HEK293 (cell line): Measurements from ENCODE around the gene FBL.

Source experiments
- CTCF ChIA-PET: fragments of 350-600 bp; formaldehyde crosslinking; extraction: SDS; loops from one replicate; lab custom pipeline; 2021; ENCODE audit warnings: antibody characterized with exemption; lab: Yijun Ruan, JAX
- POLR2A ChIA-PET: fragments of 300-600 bp; formaldehyde crosslinking; extraction: SDS; loops from one replicate; lab custom pipeline; 2020; ENCODE audit warnings: antibody characterized with exemption, inconsistent platforms; lab: Yijun Ruan, JAX
- H3K27ac ChIP-seq: fragments of 200-500 bp; sonication (Bioruptor generic); 2 replicates; pipeline ENCODE4 v1.5.1; 2014; ENCODE audit warnings: low read depth, low read length, control low read depth, inconsistent platforms; ENCODE audit errors: extremely low read depth
- H3K36me3 ChIP-seq, 2 experiments: fragments of 200-500 bp in 1 of 2; sonication (Bioruptor generic) in 1 of 2; 1 replicate in 1 of 2; 2 replicates in 1 of 2; pipeline ENCODE4 v1.5.1; 2014 to 2017; ENCODE audit warnings: inconsistent platforms in 2 of 2, low read length in 2 of 2; ENCODE audit not compliant: control insufficient read depth in 2 of 2, insufficient read depth in 1 of 2
- H3K4me1 ChIP-seq: fragments of 200-500 bp; sonication (Bioruptor generic); 2 replicates; pipeline ENCODE4 v1.5.1; 2014; ENCODE audit warnings: mild to moderate bottlenecking, low read length, inconsistent platforms; ENCODE audit not compliant: control insufficient read depth, insufficient read depth
- H3K4me3 ChIP-seq: 2 replicates; pipeline ENCODE4 v1.5.1; 2011; ENCODE audit warnings: low read depth, mild to moderate bottlenecking, control low read depth, low read length, moderate library complexity
- H3K9me3 ChIP-seq: fragments of 200-500 bp; sonication (Bioruptor generic); 2 replicates; pipeline ENCODE4 v1.5.1; 2014; ENCODE audit warnings: low read depth, low read length, inconsistent platforms; ENCODE audit not compliant: control insufficient read depth, insufficient read depth
- IKZF3 ChIP-seq: fragments of 450-650 bp; IDR thresholded peaks from 2 replicates; pipeline ENCODE4 v1.5.0; 2018; ENCODE audit warnings: missing biosample characterization, mild to moderate bottlenecking, missing genetic modification characterization, moderate library complexity
- KLF1 ChIP-seq: fragments of 450-650 bp; formaldehyde crosslinking; IDR thresholded peaks from 2 replicates; pipeline ENCODE4 v1.5.1; 2016; ENCODE audit warnings: missing biosample characterization, missing genetic modification characterization
- MYNN ChIP-seq: fragments of 450-650 bp; formaldehyde crosslinking; IDR thresholded peaks from 2 replicates; pipeline ENCODE4 v1.5.1; 2016; ENCODE audit warnings: missing biosample characterization, missing genetic modification characterization, borderline replicate concordance
- OVOL3 ChIP-seq: fragments of 450-650 bp; formaldehyde crosslinking; IDR thresholded peaks from 2 replicates; pipeline ENCODE4 v1.5.1; 2016; ENCODE audit warnings: missing biosample characterization, missing genetic modification characterization
- REPIN1 ChIP-seq: fragments of 450-650 bp; formaldehyde crosslinking; IDR thresholded peaks from 2 replicates; pipeline ENCODE4 v1.5.1; 2017; ENCODE audit warnings: missing biosample characterization, missing genetic modification characterization, low read depth
- SALL2 ChIP-seq: fragments of 450-650 bp; formaldehyde crosslinking; IDR thresholded peaks from 2 replicates; pipeline ENCODE4 v1.5.0; 2017; ENCODE audit warnings: missing biosample characterization, mild to moderate bottlenecking, missing genetic modification characterization, borderline replicate concordance
- SP3 ChIP-seq: fragments of 450-650 bp; formaldehyde crosslinking; IDR thresholded peaks from 2 replicates; pipeline ENCODE4 v1.5.1; 2016; ENCODE audit warnings: missing biosample characterization, missing genetic modification characterization
- ZBTB20 ChIP-seq: fragments of 450-650 bp; formaldehyde crosslinking; IDR thresholded peaks from 2 replicates; pipeline ENCODE4 v1.5.1; 2016; ENCODE audit warnings: missing biosample characterization, missing genetic modification characterization
- ZFP3 ChIP-seq: fragments of 450-650 bp; formaldehyde crosslinking; IDR thresholded peaks from 2 replicates; pipeline ENCODE4 v1.5.1; 2016; ENCODE audit warnings: low read depth, missing biosample characterization, missing genetic modification characterization
- ZNF133 ChIP-seq: fragments of 450-650 bp; formaldehyde crosslinking; IDR thresholded peaks from 2 replicates; pipeline ENCODE4 v1.5.1; 2016; ENCODE audit warnings: missing biosample characterization, missing genetic modification characterization
- ZNF2 ChIP-seq: fragments of 450-650 bp; formaldehyde crosslinking; IDR thresholded peaks from 2 replicates; pipeline ENCODE4 v1.5.1; 2016; ENCODE audit warnings: missing biosample characterization, missing genetic modification characterization
- ZNF223 ChIP-seq: fragments of 450-650 bp; formaldehyde crosslinking; IDR thresholded peaks from 2 replicates; pipeline ENCODE4 v1.5.1; 2016; ENCODE audit warnings: missing biosample characterization, missing genetic modification characterization
- ZNF280D ChIP-seq: fragments of 450-650 bp; formaldehyde crosslinking; IDR thresholded peaks from 2 replicates; pipeline ENCODE4 v1.5.1; 2016; ENCODE audit warnings: missing biosample characterization, missing genetic modification characterization
- ZNF501 ChIP-seq: fragments of 450-650 bp; formaldehyde crosslinking; IDR thresholded peaks from 2 replicates; pipeline ENCODE4 v1.5.1; 2016; ENCODE audit warnings: missing biosample characterization, missing genetic modification characterization
- ZNF600 ChIP-seq: fragments of 450-650 bp; formaldehyde crosslinking; IDR thresholded peaks from 2 replicates; pipeline ENCODE4 v1.5.1; 2016; ENCODE audit warnings: missing biosample characterization, missing genetic modification characterization
- ZNF629 ChIP-seq: fragments of 450-650 bp; formaldehyde crosslinking; IDR thresholded peaks from 2 replicates; pipeline ENCODE4 v1.5.1; 2017; ENCODE audit warnings: missing biosample characterization, missing genetic modification characterization
- ZNF660 ChIP-seq: fragments of 450-650 bp; IDR thresholded peaks from 2 replicates; pipeline ENCODE4 v1.5.1; 2018; ENCODE audit warnings: missing biosample characterization, mild to moderate bottlenecking, missing genetic modification characterization
- ZNF768 ChIP-seq: fragments of 450-650 bp; formaldehyde crosslinking; IDR thresholded peaks from 2 replicates; pipeline ENCODE4 v1.5.1; 2018; ENCODE audit warnings: missing biosample characterization, mild to moderate bottlenecking, missing genetic modification characterization
- ZNF792 ChIP-seq: fragments of 450-650 bp; formaldehyde crosslinking; IDR thresholded peaks from 2 replicates; pipeline ENCODE4 v1.5.1; 2016; ENCODE audit warnings: missing biosample characterization, missing genetic modification characterization
- ZNF843 ChIP-seq: fragments of 450-650 bp; formaldehyde crosslinking; IDR thresholded peaks from 2 replicates; pipeline ENCODE4 v1.5.1; 2016; ENCODE audit warnings: missing biosample characterization, missing genetic modification characterization
- ZSCAN23 ChIP-seq: fragments of 450-650 bp; formaldehyde crosslinking; IDR thresholded peaks from 2 replicates; pipeline ENCODE4 v1.5.1; 2016; ENCODE audit warnings: missing biosample characterization, missing genetic modification characterization
- TF ChIP-seq, protein P1 (sequence below): fragments of 450-650 bp; formaldehyde crosslinking; IDR thresholded peaks from 2 replicates; pipeline ENCODE4 v1.5.1; 2016; ENCODE audit warnings: missing biosample characterization, missing genetic modification characterization, borderline replicate concordance
- TF ChIP-seq, protein P2 (sequence below): fragments of 450-650 bp; formaldehyde crosslinking; IDR thresholded peaks from 2 replicates; pipeline ENCODE4 v1.5.0; 2017; ENCODE audit warnings: missing biosample characterization, missing genetic modification characterization, borderline replicate concordance
- TF ChIP-seq, protein P3 (sequence below): fragments of 450-650 bp; formaldehyde crosslinking; IDR thresholded peaks from 2 replicates; pipeline ENCODE4; 2016; ENCODE audit warnings: missing biosample characterization, missing genetic modification characterization
- TF ChIP-seq, protein P4 (sequence below): fragments of 450-650 bp; formaldehyde crosslinking; IDR thresholded peaks from 2 replicates; pipeline ENCODE4 v1.5.1; 2016; ENCODE audit warnings: missing biosample characterization, missing genetic modification characterization

The FBL gene

GRCh38 chr19:39845933-39846677 lies at the start of gene FBL:
Gene FBL, minus strand, starts transcription at chr19:39846379. Its CDS starts 79 bp downstream, at chr19:39846300.
- Histone ChIP-seq H3K9me3 (no peaks in the 10 kb centered on the region), H3K27ac (peak within 1 kb of the TSS; percentile 79), H3K4me1 (peaks cover 50% of the 10 kb centered on the region), H3K36me3 (peaks cover 0 to 7% of the 10 kb centered on the region in 2 experiments; a peak in 1 of 3 replicates), H3K4me3 (peak within 1 kb of the TSS; percentile 62)
- POLR2A ChIA-PET = interaction anchor here (0.5 to 6.5 kb wide), 19 partner anchors 8 to 884 kb away, joined by 3 to 124 read pairs (median 5); partner anchors contain the start of genes DYRK1B, PSMC4, RPS16 and ZNF546
- CTCF ChIA-PET = interaction anchor here (0.5 to 7.8 kb wide), 19 partner anchors 10 to 1907 kb away, joined by 3 to 237 read pairs (median 9); partner anchors contain the start of genes DYRK1B and PSMC4
- TF ChIP-seq ZNF843 (tag by site-specific recombination) = no peak
- TF ChIP-seq ZNF660 (tag by site-specific recombination) = peak; percentile 92; the same call in 1 of the 2 replicates
- TF ChIP-seq ZNF280D (tag by site-specific recombination) = 0 out of 2 replicates have a peak, but pooled peaks have one; percentile 51
- TF ChIP-seq ZNF792 = no peak
- TF ChIP-seq, protein P1, sequence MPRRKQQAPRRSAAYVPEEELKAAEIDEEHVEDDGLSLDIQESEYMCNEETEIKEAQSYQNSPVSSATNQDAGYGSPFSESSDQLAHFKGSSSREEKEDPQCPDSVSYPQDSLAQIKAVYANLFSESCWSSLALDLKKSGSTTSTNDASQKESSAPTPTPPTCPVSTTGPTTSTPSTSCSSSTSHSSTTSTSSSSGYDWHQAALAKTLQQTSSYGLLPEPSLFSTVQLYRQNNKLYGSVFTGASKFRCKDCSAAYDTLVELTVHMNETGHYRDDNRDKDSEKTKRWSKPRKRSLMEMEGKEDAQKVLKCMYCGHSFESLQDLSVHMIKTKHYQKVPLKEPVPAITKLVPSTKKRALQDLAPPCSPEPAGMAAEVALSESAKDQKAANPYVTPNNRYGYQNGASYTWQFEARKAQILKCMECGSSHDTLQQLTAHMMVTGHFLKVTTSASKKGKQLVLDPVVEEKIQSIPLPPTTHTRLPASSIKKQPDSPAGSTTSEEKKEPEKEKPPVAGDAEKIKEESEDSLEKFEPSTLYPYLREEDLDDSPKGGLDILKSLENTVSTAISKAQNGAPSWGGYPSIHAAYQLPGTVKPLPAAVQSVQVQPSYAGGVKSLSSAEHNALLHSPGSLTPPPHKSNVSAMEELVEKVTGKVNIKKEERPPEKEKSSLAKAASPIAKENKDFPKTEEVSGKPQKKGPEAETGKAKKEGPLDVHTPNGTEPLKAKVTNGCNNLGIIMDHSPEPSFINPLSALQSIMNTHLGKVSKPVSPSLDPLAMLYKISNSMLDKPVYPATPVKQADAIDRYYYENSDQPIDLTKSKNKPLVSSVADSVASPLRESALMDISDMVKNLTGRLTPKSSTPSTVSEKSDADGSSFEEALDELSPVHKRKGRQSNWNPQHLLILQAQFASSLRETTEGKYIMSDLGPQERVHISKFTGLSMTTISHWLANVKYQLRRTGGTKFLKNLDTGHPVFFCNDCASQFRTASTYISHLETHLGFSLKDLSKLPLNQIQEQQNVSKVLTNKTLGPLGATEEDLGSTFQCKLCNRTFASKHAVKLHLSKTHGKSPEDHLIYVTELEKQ (tag by site-specific recombination) = no peak
- TF ChIP-seq, protein P2, sequence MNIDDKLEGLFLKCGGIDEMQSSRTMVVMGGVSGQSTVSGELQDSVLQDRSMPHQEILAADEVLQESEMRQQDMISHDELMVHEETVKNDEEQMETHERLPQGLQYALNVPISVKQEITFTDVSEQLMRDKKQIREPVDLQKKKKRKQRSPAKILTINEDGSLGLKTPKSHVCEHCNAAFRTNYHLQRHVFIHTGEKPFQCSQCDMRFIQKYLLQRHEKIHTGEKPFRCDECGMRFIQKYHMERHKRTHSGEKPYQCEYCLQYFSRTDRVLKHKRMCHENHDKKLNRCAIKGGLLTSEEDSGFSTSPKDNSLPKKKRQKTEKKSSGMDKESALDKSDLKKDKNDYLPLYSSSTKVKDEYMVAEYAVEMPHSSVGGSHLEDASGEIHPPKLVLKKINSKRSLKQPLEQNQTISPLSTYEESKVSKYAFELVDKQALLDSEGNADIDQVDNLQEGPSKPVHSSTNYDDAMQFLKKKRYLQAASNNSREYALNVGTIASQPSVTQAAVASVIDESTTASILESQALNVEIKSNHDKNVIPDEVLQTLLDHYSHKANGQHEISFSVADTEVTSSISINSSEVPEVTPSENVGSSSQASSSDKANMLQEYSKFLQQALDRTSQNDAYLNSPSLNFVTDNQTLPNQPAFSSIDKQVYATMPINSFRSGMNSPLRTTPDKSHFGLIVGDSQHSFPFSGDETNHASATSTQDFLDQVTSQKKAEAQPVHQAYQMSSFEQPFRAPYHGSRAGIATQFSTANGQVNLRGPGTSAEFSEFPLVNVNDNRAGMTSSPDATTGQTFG (tag by site-specific recombination) = peak; percentile 67; the same call in 1 of the 2 replicates
- TF ChIP-seq SP3 (tag by site-specific recombination) = peak; percentile 66
- no peak for TF ChIP-seq ZNF223 (tag by site-specific recombination)
- TF ChIP-seq ZBTB20 (tag by site-specific recombination) = peak; percentile 77; the same call in 1 of the 2 replicates
- no peak for TF ChIP-seq IKZF3 (tag by site-specific recombination)
- no peak for TF ChIP-seq MYNN
- 0 out of 2 replicates have a peak, but pooled peaks have one; percentile 71 for TF ChIP-seq ZNF600
- no peak for TF ChIP-seq ZNF133 (tag by site-specific recombination)
- TF ChIP-seq, protein P3, sequence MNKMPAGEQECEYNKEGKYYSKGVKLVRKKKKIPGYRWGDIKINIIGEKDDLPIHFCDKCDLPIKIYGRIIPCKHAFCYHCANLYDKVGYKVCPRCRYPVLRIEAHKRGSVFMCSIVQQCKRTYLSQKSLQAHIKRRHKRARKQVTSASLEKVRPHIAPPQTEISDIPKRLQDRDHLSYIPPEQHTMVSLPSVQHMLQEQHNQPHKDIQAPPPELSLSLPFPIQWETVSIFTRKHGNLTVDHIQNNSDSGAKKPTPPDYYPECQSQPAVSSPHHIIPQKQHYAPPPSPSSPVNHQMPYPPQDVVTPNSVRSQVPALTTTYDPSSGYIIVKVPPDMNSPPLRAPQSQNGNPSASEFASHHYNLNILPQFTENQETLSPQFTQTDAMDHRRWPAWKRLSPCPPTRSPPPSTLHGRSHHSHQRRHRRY (tag by site-specific recombination) = 0 out of 2 replicates have a peak, but pooled peaks have one; percentile 66
- TF ChIP-seq SALL2 (tag by site-specific recombination) = no peak
- TF ChIP-seq ZSCAN23 (tag by site-specific recombination) = no peak
- 0 out of 2 replicates have a peak, but pooled peaks have one; percentile 64 for TF ChIP-seq REPIN1 (tag by site-specific recombination)
- no peak for TF ChIP-seq ZNF2 (tag by site-specific recombination)
- TF ChIP-seq KLF1 (tag by site-specific recombination) = no peak
- TF ChIP-seq ZNF768 (tag by site-specific recombination) = no peak
- peak; percentile 75 for TF ChIP-seq ZNF501 (tag by site-specific recombination)
- peak; percentile 39; the same call in 1 of the 2 replicates for TF ChIP-seq ZNF629 (tag by site-specific recombination)
- TF ChIP-seq OVOL3 (tag by site-specific recombination) = 0 out of 2 replicates have a peak, but pooled peaks have one; percentile 35
- TF ChIP-seq, protein P4, sequence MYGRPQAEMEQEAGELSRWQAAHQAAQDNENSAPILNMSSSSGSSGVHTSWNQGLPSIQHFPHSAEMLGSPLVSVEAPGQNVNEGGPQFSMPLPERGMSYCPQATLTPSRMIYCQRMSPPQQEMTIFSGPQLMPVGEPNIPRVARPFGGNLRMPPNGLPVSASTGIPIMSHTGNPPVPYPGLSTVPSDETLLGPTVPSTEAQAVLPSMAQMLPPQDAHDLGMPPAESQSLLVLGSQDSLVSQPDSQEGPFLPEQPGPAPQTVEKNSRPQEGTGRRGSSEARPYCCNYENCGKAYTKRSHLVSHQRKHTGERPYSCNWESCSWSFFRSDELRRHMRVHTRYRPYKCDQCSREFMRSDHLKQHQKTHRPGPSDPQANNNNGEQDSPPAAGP (tag by site-specific recombination) = 0 out of 2 replicates have a peak, but pooled peaks have one; percentile 31
- TF ChIP-seq ZFP3 (tag by site-specific recombination) = no peak
